CD14-positive monocyte (primary cell): ENCODE measurements around the gene ADAMTSL3. TPM values are rescaled to one million over a fixed set of nuclear protein-coding genes. Genes with fewer than 3 reads are reported as not detected.

Experiments
- DNase-seq, 3 donors: peaks; one replicate each; pipeline ENCODE4 v3.0.0-alpha.2; 2011 to 2022
- H2AFZ ChIP-seq: 2 replicates; pipeline ENCODE4 v1.6.0; 2012; ENCODE audit warnings: mild to moderate bottlenecking, low read depth, low read length, inconsistent platforms; ENCODE audit not compliant: insufficient read depth, poor library complexity, severe bottlenecking
- H3K27ac ChIP-seq, 2 donors: 1 replicate in 1 of 2; 2 replicates in 1 of 2; pipeline ENCODE4 v1.5.1; 2012 to 2013; ENCODE audit warnings: low read length in 2 of 2, control low read depth in 1 of 2, inconsistent platforms in 1 of 2, low read depth in 1 of 2, mild to moderate bottlenecking in 1 of 2
- H3K27me3 ChIP-seq, 2 donors: one replicate each; pipeline versions ENCODE4 v1.6.0 to v1.6.1; 2011 to 2013; ENCODE audit warnings: low read length in 2 of 2; ENCODE audit not compliant: control insufficient read depth in 2 of 2, insufficient read depth in 2 of 2
- H3K36me3 ChIP-seq, 2 donors: replicated peaks in 1 of 2; 1 replicate in 1 of 2; 2 replicates in 1 of 2; pipeline versions ENCODE4 v1.5.1 to v1.6.1; 2012 to 2013; ENCODE audit warnings: low read length in 2 of 2, control low read depth in 1 of 2, inconsistent platforms in 1 of 2, mild to moderate bottlenecking in 1 of 2; ENCODE audit not compliant: insufficient read depth in 2 of 2, control insufficient read depth in 1 of 2
- H3K4me1 ChIP-seq, 2 donors: 1 replicate in 1 of 2; 2 replicates in 1 of 2; pipeline versions ENCODE4 v1.5.1 to v1.6.1; 2012 to 2013; ENCODE audit warnings: low read length in 2 of 2, control low read depth in 1 of 2, inconsistent platforms in 1 of 2, mild to moderate bottlenecking in 1 of 2, moderate library complexity in 1 of 2; ENCODE audit not compliant: insufficient read depth in 2 of 2, control insufficient read depth in 1 of 2
- H3K4me2 ChIP-seq: replicated peaks from 2 replicates; pipeline ENCODE3; 2012; ENCODE audit warnings: low read length, moderate library complexity, mild to moderate bottlenecking; ENCODE audit not compliant: poor library complexity, severe bottlenecking; ENCODE audit errors: extremely low read depth
- H3K4me3 ChIP-seq, 3 experiments: fragments of 200-600 bp in 1 of 3; sonication (generic) in 1 of 3; replicated peaks in 1 of 3; 1 replicate in 2 of 3; 2 replicates in 1 of 3; pipeline ENCODE4 v1.5.1; 2011 to 2013; ENCODE audit warnings: low read length in 3 of 3, mild to moderate bottlenecking in 3 of 3, control low read depth in 2 of 3, low read depth in 2 of 3, inconsistent platforms in 1 of 3, moderate library complexity in 1 of 3
- H3K79me2 ChIP-seq: 2 replicates; pipeline ENCODE4 v1.6.0; 2012; ENCODE audit warnings: mild to moderate bottlenecking, control low read depth, inconsistent platforms, low read length, moderate library complexity; ENCODE audit not compliant: insufficient read depth
- H3K9ac ChIP-seq: 2 replicates; pipeline ENCODE4 v1.6.0; 2017; ENCODE audit warnings: low read length, mild to moderate bottlenecking; ENCODE audit not compliant: insufficient read depth, poor library complexity, severe bottlenecking
- H3K9me3 ChIP-seq, 2 donors: replicated peaks in 1 of 2; 1 replicate in 1 of 2; 2 replicates in 1 of 2; pipeline versions ENCODE4 v1.5.1 to v1.6.1; 2012 to 2013; ENCODE audit warnings: low read length in 2 of 2, control low read depth in 1 of 2; ENCODE audit not compliant: control insufficient read depth in 1 of 2, insufficient read depth in 1 of 2
- H4K20me1 ChIP-seq: 2 replicates; pipeline ENCODE4 v1.6.0; 2012; ENCODE audit warnings: mild to moderate bottlenecking, low read length, control low read depth, moderate library complexity; ENCODE audit not compliant: insufficient read depth
- H3K27ac Mint-ChIP-seq, 7 donors: one replicate each; pipeline ENCODE4 v1.8.0; 2020; ENCODE audit warnings: mild to moderate bottlenecking in 7 of 7, mixed read lengths in 7 of 7, moderate library complexity in 6 of 7, inconsistent platforms in 2 of 7
- H3K27me3 Mint-ChIP-seq, 3 donors: one replicate each; pipeline ENCODE4 v1.8.0; 2021 to 2022; ENCODE audit warnings: low read depth in 3 of 3, mild to moderate bottlenecking in 3 of 3, mixed read lengths in 3 of 3, moderate library complexity in 3 of 3, inconsistent platforms in 1 of 3
- H3K36me3 Mint-ChIP-seq, 2 donors: one replicate each; pipeline ENCODE4 v1.8.0; 2020; ENCODE audit warnings: mixed read lengths in 2 of 2, inconsistent platforms in 1 of 2, mild to moderate bottlenecking in 1 of 2
- H3K4me1 Mint-ChIP-seq: one replicate; pipeline ENCODE4 v1.8.0; 2020; ENCODE audit warnings: mild to moderate bottlenecking, mixed read lengths
- H3K4me3 Mint-ChIP-seq, 2 donors: one replicate each; pipeline ENCODE4 v1.8.0; 2020; ENCODE audit warnings: mild to moderate bottlenecking in 2 of 2, mixed read lengths in 2 of 2, moderate library complexity in 1 of 2
- H3K9me3 Mint-ChIP-seq, 7 donors: one replicate each; pipeline ENCODE4 v1.8.0; 2020 to 2022; ENCODE audit warnings: mixed read lengths in 7 of 7, mild to moderate bottlenecking in 6 of 7, moderate library complexity in 6 of 7, inconsistent platforms in 2 of 7
- WGBS: methylation state at CpG from one replicate; pipeline ENCODE4 v1.1.5; 2013; ENCODE audit warnings: missing lambda C conversion rate; ENCODE audit not compliant: insufficient coverage; 5-methylcytosine and 5-hydroxymethylcytosine counted together
- intact Hi-C, 2 donors: fragments of 100-400 bp; cut with micrococcal nuclease; formaldehyde crosslinking; loops; one replicate each; pipeline versions ENCODE4 v1.15.0 to v1.15.1; 2023
- polyA plus RNA-seq, 3 donors: library from polyadenylated mRNA; depleted of rRNA in 1 of 3; unstranded in 2 of 3; stranded (reverse) in 1 of 3; fragments of 300-500 nt in 2 of 3; fragments of >200 nt in 1 of 3; fragmentation: Illumina TruSeq in 2 of 3; gene quantifications; 1 replicate in 2 of 3; 2 replicates in 1 of 3; pipeline ENCODE4 v1.2.3, GENCODE V29; 2012 to 2021
- TF ChIP-seq, protein P1 (sequence below): fragments of 200-600 bp; IDR thresholded peaks from one replicate; pipeline ENCODE4 v1.8.0; 2022; ENCODE audit warnings: antibody characterized with exemption, mild to moderate bottlenecking

The ADAMTSL3 gene
- polyA plus RNA-seq, 3 donors = not detected

DNA sequence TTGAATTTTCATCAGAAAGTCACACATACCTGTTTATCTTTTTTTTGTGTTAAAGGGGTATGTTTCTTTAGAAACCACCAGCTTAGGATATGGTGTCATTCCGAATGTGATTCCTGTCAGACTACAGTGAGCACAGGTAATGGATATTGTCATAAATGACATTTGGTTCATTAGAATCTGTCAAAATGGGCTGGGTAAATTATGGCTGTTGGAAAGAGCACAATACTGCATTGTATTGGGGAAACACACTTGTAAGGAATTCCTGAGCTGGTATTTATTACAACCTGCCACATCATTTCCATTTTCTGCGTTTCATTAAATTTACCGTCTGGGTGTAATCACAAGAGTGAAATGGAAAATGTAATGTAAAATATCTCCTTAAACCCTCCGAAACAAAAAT is 78.8 kb downstream of the ADAMTSL3 start:
- TF ChIP-seq, protein P1, sequence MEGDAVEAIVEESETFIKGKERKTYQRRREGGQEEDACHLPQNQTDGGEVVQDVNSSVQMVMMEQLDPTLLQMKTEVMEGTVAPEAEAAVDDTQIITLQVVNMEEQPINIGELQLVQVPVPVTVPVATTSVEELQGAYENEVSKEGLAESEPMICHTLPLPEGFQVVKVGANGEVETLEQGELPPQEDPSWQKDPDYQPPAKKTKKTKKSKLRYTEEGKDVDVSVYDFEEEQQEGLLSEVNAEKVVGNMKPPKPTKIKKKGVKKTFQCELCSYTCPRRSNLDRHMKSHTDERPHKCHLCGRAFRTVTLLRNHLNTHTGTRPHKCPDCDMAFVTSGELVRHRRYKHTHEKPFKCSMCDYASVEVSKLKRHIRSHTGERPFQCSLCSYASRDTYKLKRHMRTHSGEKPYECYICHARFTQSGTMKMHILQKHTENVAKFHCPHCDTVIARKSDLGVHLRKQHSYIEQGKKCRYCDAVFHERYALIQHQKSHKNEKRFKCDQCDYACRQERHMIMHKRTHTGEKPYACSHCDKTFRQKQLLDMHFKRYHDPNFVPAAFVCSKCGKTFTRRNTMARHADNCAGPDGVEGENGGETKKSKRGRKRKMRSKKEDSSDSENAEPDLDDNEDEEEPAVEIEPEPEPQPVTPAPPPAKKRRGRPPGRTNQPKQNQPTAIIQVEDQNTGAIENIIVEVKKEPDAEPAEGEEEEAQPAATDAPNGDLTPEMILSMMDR = no peak
- no peak overlapping the region for H3K4me3 ChIP-seq
- no peaks in the 10 kb centered on the region for H3K9me3 ChIP-seq
- 100% methylated on average over 1 of the region's 4 CpGs for WGBS
- Mint-ChIP-seq H3K4me3 (no peak overlapping the region), H3K4me1 (no peaks in the 10 kb centered on the region), H3K27me3 (peaks cover 0 to 11% (median 0%) of the 10 kb centered on the region in 3 donors), H3K36me3 (no peaks in the 10 kb centered on the region), H3K9me3 (peaks cover 1 to 7% (median 2%) of the 10 kb centered on the region in 7 donors), H3K27ac (no peak overlapping the region)
- no peak overlapping the region for H3K27ac ChIP-seq
- no peaks in the 10 kb centered on the region for H3K27me3 ChIP-seq
- no peaks in the 10 kb centered on the region for H3K4me1 ChIP-seq
- no peak overlapping the region for H3K9ac ChIP-seq
- DNase-seq = no peak
- intact Hi-C loops = no loop called here
- H4K20me1 ChIP-seq = no peaks in the 10 kb centered on the region
- H3K36me3 ChIP-seq = no peaks in the 10 kb centered on the region
- no peaks in the 10 kb centered on the region for H3K79me2 ChIP-seq
- no peak overlapping the region for H2AFZ ChIP-seq
- no peak overlapping the region for H3K4me2 ChIP-seq

DNA sequence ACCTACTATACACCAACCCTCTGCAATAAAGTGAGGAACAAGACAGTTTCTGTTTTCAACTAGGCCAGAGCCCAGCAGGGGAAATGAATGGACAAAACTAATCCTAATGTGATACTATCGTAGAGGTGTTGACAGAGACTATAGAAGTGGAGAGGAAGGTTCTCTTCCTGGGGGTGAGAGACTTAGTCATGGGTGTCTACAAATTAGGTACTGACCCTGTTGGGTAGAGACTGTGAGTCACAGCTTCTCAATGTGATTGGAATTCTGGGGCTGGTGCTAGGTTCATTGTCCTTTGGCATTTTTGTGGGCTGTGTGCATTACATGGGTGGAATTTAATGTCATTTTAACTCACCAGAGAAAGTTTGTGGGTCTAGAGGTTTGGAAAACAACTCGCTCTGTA is 79.3 kb downstream of the ADAMTSL3 start:
- no peak overlapping the region for H3K4me3 ChIP-seq
- no peaks in the 10 kb centered on the region for H3K36me3 ChIP-seq
- 78% methylated on average over 1 of the region's 2 CpGs for WGBS
- no peaks in the 10 kb centered on the region for H3K9me3 ChIP-seq
- H3K79me2 ChIP-seq = no peaks in the 10 kb centered on the region
- Mint-ChIP-seq H3K36me3 (no peaks in the 10 kb centered on the region), H3K4me3 (no peak overlapping the region), H3K9me3 (peaks cover 1 to 9% (median 2%) of the 10 kb centered on the region in 7 donors), H3K4me1 (no peaks in the 10 kb centered on the region), H3K27me3 (peaks cover 0 to 10% (median 0%) of the 10 kb centered on the region in 3 donors), H3K27ac (no peak overlapping the region)
- intact Hi-C loops = no loop called here
- no peak overlapping the region for H3K4me2 ChIP-seq
- no peak for DNase-seq
- no peak overlapping the region for H2AFZ ChIP-seq
- H3K4me1 ChIP-seq = no peaks in the 10 kb centered on the region
- no peaks in the 10 kb centered on the region for H3K27me3 ChIP-seq
- H4K20me1 ChIP-seq = no peaks in the 10 kb centered on the region
- no peak overlapping the region for H3K27ac ChIP-seq
- TF ChIP-seq, protein P1 = no peak
- no peak overlapping the region for H3K9ac ChIP-seq
